GM19328 (cell line): ENCODE measurements around the gene CARD11.
"Not testable (repeated sequence)": the region's sequence is repeated elsewhere in the genome, so short reads cannot be mapped to it uniquely, and the experiment has no call there.

Source experiments
- ATAC-seq: cut with Tn5 transposase; IDR thresholded peaks from one replicate; pipeline ENCODE4 v1.9.1; 2021; ENCODE audit warnings: mild to moderate bottlenecking, moderate library complexity; ENCODE audit not compliant: unreplicated experiment

Gene CARD11

GRCh38 chr7:3021825-3022224 lies 21.8 kb downstream of the CARD11 start:
- ATAC-seq = no peak

GRCh38 chr7:3021224-3021623 lies 22.4 kb downstream of the CARD11 start:
- ATAC-seq = not testable (repeated sequence)

GRCh38 chr7:3020416-3020815 lies 23.3 kb downstream of the CARD11 start:
- ATAC-seq = no peak

DNA sequence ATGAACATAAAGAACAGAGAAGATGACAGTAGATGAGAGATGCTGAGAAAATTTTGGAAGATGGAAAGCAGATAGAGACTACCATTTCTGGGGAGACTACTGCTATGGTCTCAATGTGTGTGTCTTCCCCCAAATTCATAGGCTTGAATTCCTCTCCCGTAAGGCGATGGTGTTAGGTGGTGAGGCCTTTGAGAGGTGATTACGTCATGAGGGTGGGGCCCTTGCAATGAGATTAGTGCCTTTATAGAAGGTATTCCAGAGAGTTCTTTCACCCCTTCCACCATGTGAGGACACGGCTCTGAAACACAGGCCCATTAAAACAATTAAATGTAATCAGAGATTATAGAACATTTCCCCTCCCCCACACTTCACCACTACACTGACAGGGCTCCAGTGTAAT lies 23.9 kb downstream of the CARD11 start:
- no peak for ATAC-seq

DNA sequence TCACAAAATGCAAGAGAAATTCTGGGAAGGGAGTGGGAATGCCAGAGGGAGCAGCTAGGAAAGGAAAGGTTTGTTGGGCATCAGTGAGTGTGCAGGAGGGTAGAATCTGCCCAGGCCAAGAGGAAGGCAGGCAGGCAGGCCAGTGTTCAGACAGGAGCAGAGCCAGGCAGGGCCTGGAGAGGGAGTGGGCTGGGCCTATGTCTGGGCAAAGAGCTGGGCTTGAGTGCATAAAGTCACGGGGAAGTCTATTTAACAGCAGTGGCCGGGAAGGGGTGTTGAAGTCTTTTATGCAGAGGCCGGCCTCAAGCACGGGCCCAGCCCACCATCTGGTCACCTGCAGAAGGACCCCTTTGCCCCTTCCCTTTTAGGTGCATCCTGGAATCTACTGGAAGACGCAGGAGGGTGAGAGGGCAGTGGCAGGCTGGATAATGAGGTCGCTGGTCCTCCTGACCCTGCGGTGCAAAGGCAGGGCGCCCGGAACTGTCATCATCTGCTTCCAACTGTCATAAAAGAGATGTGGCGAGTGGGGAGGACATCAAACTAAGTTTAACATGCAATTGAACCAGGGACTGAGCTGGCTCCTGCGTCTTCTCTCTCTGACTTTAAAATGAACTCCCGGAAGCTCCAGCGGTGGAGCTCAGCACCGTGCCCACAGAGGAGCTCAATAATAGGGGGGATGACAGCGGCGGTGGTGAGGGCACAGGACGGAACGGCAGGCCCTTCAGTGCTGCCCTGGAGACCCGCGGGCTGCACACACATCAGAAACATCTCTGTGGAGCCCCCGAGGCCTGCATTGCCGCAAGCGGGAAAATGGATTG lies 29.5 kb downstream of the CARD11 start:
- ATAC-seq = no peak

- no peak for ATAC-seq
These were observed 32.3 kb downstream of the CARD11 start for GRCh38 chr7:3011211-3011852.

GRCh38 chr7:3010161-3010560 lies 33.5 kb downstream of the CARD11 start:
- no peak for ATAC-seq

DNA sequence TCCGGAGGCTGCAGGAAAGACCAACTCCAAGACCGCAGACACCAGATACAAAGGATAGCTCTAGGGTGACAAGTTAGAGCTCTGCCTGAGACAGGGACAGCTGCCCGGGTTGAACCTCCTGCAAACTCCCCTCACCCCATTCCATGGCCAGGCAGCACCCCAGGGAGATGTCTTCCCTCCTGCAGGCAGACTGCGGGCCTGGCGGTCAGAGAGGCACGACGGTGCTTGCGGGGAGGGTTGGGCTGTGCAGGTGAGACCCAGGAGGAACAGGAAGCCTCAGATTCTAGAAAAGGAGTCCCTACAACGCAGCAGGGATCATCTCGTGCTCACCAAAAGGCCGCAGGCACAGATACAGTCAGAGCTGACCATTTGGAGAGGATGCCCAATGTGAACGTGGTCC lies 34.6 kb downstream of the CARD11 start:
- no peak for ATAC-seq

DNA sequence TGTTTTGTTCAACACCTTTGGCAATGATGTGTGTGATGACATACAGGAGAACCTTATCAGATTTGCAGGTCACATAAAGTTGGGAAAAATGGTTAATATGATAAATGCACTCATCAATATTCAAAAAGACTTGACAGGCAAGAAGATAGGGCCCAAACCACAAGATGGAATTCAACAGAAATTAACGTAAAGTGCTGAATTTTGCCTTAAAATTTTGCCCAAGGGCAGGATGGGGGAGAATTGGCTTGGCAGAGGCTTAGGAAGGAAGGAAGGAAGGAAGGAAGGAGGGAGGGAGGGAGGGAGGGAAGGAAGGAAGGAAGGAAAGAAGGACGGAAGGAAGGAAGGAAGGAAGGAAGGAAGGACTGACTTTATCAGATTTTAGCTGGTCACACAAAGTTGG lies 35.3 kb downstream of the CARD11 start:
- ATAC-seq = no peak

DNA sequence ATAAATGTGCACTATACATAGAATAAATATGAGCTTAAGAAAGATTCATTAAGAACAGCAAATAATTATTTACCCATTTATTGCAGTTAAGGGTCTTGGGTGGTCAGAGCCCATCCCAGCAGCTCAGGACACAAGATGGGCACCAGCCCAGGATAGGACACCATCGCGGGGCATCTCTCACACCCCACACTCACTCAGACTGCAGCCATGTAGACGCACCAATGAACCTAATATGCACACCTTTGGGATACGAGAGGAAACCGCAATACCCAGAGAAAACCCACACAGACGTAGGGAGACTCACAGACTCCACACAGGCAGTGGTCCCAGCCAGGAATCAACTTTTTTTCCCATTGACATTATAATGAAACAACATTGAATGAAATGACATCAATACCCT lies 36.0 kb downstream of the CARD11 start:
- ATAC-seq = no peak

DNA sequence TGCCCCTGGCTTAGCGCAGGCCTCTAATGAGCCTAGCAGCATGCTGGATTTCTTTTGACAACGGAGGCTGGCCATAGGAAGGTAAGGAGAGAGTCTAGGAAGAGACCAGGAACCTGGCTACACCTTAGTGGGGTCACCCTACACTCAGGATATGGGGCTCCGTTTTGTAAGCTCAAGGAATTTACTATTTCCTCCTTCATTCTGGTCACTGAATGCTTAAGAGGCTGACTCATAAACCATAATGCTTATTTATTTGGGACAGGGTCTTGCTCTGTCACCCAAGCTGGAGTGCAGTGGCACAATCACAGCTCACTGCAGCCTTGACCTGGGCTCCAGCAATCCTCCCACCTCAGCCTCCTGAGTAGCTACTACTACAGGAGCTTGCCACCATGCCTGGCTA lies 38.4 kb downstream of the CARD11 start:
- no peak for ATAC-seq

- no peak for ATAC-seq
These were observed 39.7 kb downstream of the CARD11 start for GRCh38 chr7:3003936-3004335.

DNA sequence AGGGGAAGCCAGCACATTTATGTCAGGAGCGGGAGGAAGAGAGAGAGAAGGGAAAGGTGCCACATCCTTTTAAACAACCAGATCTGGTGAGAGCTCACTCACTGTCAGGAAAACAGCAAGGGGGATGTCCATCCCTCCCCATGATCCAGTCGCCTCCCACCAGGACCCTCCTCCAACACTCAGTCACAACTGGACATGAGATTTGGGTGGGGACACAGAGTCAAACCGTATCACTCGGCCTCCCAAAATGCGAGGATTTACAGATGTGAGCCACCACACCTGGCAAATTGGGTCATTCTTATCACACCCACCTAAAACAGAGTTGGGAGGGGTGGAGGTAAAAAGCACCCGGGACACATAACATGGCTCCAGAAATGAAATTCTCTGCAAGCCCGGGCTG lies 41.0 kb downstream of the CARD11 start:
- no peak for ATAC-seq

DNA sequence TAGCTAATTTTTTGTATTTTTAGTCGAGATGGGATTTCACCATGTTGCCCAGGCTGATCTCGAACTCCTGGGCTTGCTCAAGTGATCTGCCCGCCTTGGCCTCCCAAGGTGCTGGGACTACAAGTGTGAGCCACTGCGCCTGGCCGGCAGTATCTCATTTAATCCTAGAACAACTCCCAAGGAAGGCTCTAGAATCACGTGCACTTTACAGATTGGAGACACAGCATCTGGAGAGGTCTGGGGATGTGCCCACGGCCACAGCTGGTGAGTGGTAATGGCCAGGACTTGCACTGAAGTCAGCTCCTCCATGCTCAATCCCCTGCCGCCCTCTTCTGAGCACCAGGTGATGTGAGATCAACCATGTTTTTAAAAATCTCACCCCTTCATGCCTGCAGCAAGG lies 43.1 kb downstream of the CARD11 start:
- ATAC-seq = no peak

DNA sequence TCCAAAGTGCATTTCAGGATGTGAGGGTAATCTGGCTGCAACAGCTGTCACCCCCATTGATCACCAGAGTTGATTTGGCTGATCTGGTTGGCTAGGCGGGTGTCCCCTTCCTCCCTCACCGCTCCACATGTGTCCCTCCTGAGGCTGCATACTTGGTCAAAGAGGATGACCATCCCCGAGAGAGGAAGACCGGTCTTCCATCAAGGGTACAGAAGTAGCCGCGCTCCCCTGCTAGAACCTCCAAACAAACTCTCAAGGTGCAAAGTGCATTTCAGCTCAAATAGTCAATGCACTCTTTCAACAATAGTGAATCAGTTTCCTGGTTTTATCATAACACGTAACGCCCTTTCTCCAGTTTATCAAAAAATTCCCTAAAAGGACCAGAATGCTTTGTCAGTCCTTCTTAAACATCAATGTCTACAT lies 44.6 kb downstream of the CARD11 start:
- ATAC-seq = no peak

- ATAC-seq = no peak
These were observed 46.7 kb downstream of the CARD11 start for GRCh38 chr7:2997014-2997413.

DNA sequence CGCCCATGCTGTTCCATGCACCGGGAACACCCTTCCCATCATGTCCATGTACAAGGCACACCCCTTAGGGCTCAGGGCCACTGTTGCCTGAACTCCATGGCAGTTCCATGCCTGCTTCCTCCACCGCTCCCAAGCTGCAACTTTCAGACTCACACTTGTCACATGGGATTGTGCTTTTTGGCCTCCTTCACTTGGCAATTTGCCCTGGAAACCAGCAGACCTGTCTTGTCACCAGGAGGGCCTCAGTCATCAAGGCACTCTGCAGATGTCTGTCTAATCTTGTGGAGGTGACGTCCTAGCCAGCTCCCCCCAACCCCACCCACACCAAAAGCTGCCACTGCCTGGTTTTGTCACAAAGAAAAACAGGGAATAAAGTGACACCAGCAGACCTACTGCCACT lies 47.5 kb downstream of the CARD11 start:
- no peak for ATAC-seq

DNA sequence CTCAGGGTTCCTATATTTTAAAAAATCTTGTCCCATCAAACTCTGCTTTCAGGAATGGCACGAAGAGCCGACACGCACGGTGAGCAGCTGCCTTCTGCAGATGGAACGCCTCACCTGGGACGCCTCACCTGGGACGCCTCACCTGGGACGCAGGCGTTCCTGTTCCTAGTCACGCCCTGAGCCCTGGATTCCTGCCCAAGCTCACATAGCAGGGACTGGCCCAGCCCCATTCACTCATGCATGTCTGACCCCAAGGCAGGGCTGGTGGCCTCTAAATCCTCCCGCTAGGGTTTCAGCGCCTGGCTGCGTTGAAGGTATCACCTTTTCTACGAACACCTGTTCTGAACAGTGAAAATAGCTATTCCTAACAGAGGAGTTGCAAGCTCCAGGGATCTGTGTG lies 49.8 kb downstream of the CARD11 start:
- no peak for ATAC-seq

DNA sequence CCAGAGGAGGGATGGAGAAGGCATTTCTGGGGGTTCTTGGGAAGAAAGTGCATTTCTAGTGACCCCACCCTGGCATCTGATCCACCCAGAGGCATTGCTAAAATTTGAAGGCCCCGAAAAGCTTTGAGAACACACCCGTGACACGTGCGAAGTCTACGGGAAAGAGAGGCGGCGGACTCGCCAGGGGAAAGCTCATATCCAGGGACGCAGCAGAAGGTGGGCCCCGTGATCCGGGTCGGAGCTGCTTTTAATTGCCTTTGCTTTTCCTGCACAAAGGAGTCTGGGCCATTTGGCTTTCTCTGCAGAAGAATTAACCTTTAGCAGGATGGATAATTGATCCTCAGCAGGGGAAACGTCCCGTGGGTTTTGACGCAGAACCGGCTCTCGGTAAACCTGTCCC lies 50.3 kb downstream of the CARD11 start:
- no peak for ATAC-seq

GRCh38 chr7:2990949-2991470 lies 52.7 kb downstream of the CARD11 start:
- no peak for ATAC-seq

- ATAC-seq = no peak
These were observed 57.1 kb downstream of the CARD11 start for GRCh38 chr7:2986561-2986960.

- ATAC-seq = no peak
These were observed 57.8 kb downstream of the CARD11 start for GRCh38 chr7:2985866-2986265.
